ENCODE results near the gene MCU.

The MCU gene

GRCh38 chr10:72691470-72691862 lies 477 bp upstream of the MCU start:
- TF ChIP-seq SIN3A (IDR thresholded peaks at IDR 0.05; ENCODE audit: borderline replicate concordance, insufficient read depth, low read length): no peak

- no peak for TF ChIP-seq POLR2AphosphoS5 (IDR thresholded peaks at IDR 0.05; ENCODE audit: low read depth, low read length)
- TF ChIP-seq SIN3A (IDR thresholded peaks at IDR 0.05; ENCODE audit: borderline replicate concordance, insufficient read depth, low read length): no peak
- TF ChIP-seq FOXP2 (optimal IDR thresholded peaks at IDR 0.05; ENCODE audit: borderline replicate concordance, extremely low read depth, extremely low read length, insufficient read depth): no peak
- TF ChIP-seq TAF1 (IDR thresholded peaks at IDR 0.05; ENCODE audit: borderline replicate concordance, insufficient read depth, low read length): no peak
- TF ChIP-seq REST (IDR thresholded peaks at IDR 0.05; ENCODE audit: insufficient read depth in 1 of 2, low read depth in 2 of 2, low read length in 2 of 2): no peak
Measured at GRCh38 chr10:72692744-72692993, 726 bp downstream of the MCU start.

GRCh38 chr10:72692994-72693781 lies 1.2 kb downstream of the MCU start:
- TF ChIP-seq SIN3A (IDR thresholded peaks at IDR 0.05; ENCODE audit: borderline replicate concordance, insufficient read depth, low read length): no peak
- no peak for TF ChIP-seq FOXP2 (optimal IDR thresholded peaks at IDR 0.05; ENCODE audit: borderline replicate concordance, extremely low read depth, extremely low read length, insufficient read depth)
- TF ChIP-seq TAF1 (IDR thresholded peaks at IDR 0.05; ENCODE audit: borderline replicate concordance, insufficient read depth, low read length): 0 out of 2 replicates have a peak, but pooled peaks have one; percentile 33
- TF ChIP-seq REST (IDR thresholded peaks at IDR 0.05; ENCODE audit: insufficient read depth in 1 of 2, low read depth in 2 of 2, low read length in 2 of 2): no peak
- no peak for TF ChIP-seq POLR2AphosphoS5 (IDR thresholded peaks at IDR 0.05; ENCODE audit: low read depth, low read length)

- no peak for TF ChIP-seq SIN3A (IDR thresholded peaks at IDR 0.05; ENCODE audit: borderline replicate concordance, insufficient read depth, low read length)
- TF ChIP-seq REST (IDR thresholded peaks at IDR 0.05; ENCODE audit: insufficient read depth in 1 of 2, low read depth in 2 of 2, low read length in 2 of 2): no peak
- no peak for TF ChIP-seq TAF1 (IDR thresholded peaks at IDR 0.05; ENCODE audit: borderline replicate concordance, insufficient read depth, low read length)
- TF ChIP-seq POLR2AphosphoS5 (IDR thresholded peaks at IDR 0.05; ENCODE audit: low read depth, low read length): no peak
Measured at GRCh38 chr10:72694476-72695369, 2.8 kb downstream of the MCU start.

GRCh38 chr10:72695496-72695895 lies 3.6 kb downstream of the MCU start:
- no peak for TF ChIP-seq POLR2AphosphoS5 (IDR thresholded peaks at IDR 0.05; ENCODE audit: low read depth, low read length)
- TF ChIP-seq SIN3A (IDR thresholded peaks at IDR 0.05; ENCODE audit: borderline replicate concordance, insufficient read depth, low read length): no peak
- TF ChIP-seq REST (IDR thresholded peaks at IDR 0.05; ENCODE audit: insufficient read depth in 1 of 2, low read depth in 2 of 2, low read length in 2 of 2): no peak
- TF ChIP-seq FOXP2 (optimal IDR thresholded peaks at IDR 0.05; ENCODE audit: borderline replicate concordance, extremely low read depth, extremely low read length, insufficient read depth): no peak
- TF ChIP-seq TAF1 (IDR thresholded peaks at IDR 0.05; ENCODE audit: borderline replicate concordance, insufficient read depth, low read length): no peak

All from PFSK-1 (cell line).